HepG2 (cell line): Measurements from ENCODE around the gene DMRT1.

ENCODE experiments used
- CTCF ChIP-seq: sonication (generic); formaldehyde crosslinking; IDR thresholded peaks from 2 replicates; pipeline ENCODE4 v1.5.0; 2020; ENCODE audit warnings: mild to moderate bottlenecking, missing genetic modification reagents, moderate library complexity
- EP300 ChIP-seq, 3 experiments: sonication (generic) in 1 of 3; formaldehyde crosslinking in 1 of 3; IDR thresholded peaks; 2 replicates each; pipeline versions ENCODE4 v1.5.1 to v1.6.1; 2011 to 2020; ENCODE audit warnings: low read depth in 2 of 3, low read length in 2 of 3, borderline replicate concordance in 1 of 3, improper control_type of control experiment in 1 of 3, mild to moderate bottlenecking in 1 of 3, missing genetic modification reagents in 1 of 3, moderate library complexity in 1 of 3
- FOSL1 ChIP-seq: sonication (generic); formaldehyde crosslinking; IDR thresholded peaks from 2 replicates; pipeline ENCODE4 v1.9.0; 2021; ENCODE audit warnings: missing genetic modification reagents, borderline replicate concordance
- HDAC2 ChIP-seq: sonication (generic); formaldehyde crosslinking; IDR thresholded peaks from 2 replicates; pipeline ENCODE4 v1.4.0; 2020; ENCODE audit warnings: missing genetic modification reagents
- IRX3 ChIP-seq: sonication (generic); formaldehyde crosslinking; IDR thresholded peaks from 2 replicates; pipeline ENCODE4 v1.8.1; 2023; ENCODE audit warnings: mild to moderate bottlenecking, low read depth, missing genetic modification reagents, borderline replicate concordance
- POLR2A ChIP-seq, 2 experiments: IDR thresholded peaks; 2 replicates each; pipeline ENCODE4 v1.6.1; 2011; ENCODE audit warnings: low read depth in 2 of 2, low read length in 2 of 2, mild to moderate bottlenecking in 1 of 2, moderate library complexity in 1 of 2; ENCODE audit not compliant: insufficient read depth in 1 of 2
- ZFAT ChIP-seq: sonication (generic); formaldehyde crosslinking; conservative IDR thresholded peaks from 2 replicates; pipeline ENCODE4 v1.8.1; 2023; ENCODE audit warnings: missing genetic modification reagents, inconsistent platforms
- ZNF850 ChIP-seq: sonication (generic); formaldehyde crosslinking; conservative IDR thresholded peaks from 2 replicates; pipeline ENCODE4 v1.9.0; 2021; ENCODE audit warnings: mild to moderate bottlenecking, missing genetic modification reagents
- ZSCAN20 ChIP-seq: sonication (generic); formaldehyde crosslinking; IDR thresholded peaks from 2 replicates; pipeline ENCODE4 v1.4.0; 2020; ENCODE audit warnings: missing genetic modification reagents, mild to moderate bottlenecking, borderline replicate concordance

- no peak for TF ChIP-seq CTCF (CRISPR knock-in tag)
- no peak for TF ChIP-seq ZSCAN20 (CRISPR knock-in tag)
- TF ChIP-seq EP300 (IDR thresholded peaks at IDR 0.05; ENCODE audit: low read depth in 2 of 2, low read length in 2 of 2) = no peak
- no peak for TF ChIP-seq EP300 (CRISPR knock-in tag; IDR thresholded peaks at IDR 0.05; ENCODE audit: borderline replicate concordance)
- TF ChIP-seq IRX3 (CRISPR knock-in tag) = no peak
- no peak for TF ChIP-seq FOSL1 (CRISPR knock-in tag)
- no peak for TF ChIP-seq ZNF850 (CRISPR knock-in tag)
- no peak for TF ChIP-seq HDAC2 (CRISPR knock-in tag)
- no peak for TF ChIP-seq ZFAT (CRISPR knock-in tag)
- no peak for TF ChIP-seq POLR2A (IDR thresholded peaks at IDR 0.05; ENCODE audit: insufficient read depth in 1 of 2, low read depth in 2 of 2, low read length in 2 of 2)
These were observed 153.7 kb downstream of the DMRT1 start for GRCh38 chr9:995192-995591.
